IPS DF 6.9 (cell line): Measurements from ENCODE around the gene SNX25.

Experiments used
- DNase-seq: peaks from one replicate; pipeline ENCODE4 v3.0.0-alpha.2; 2013; ENCODE audit warnings: low read depth, low spot score
- H3K27ac ChIP-seq: one replicate; pipeline ENCODE4 v1.5.1; 2013; ENCODE audit warnings: low read length, control low read depth
- H3K27me3 ChIP-seq: 2 replicates; pipeline ENCODE4 v1.6.1; 2013; ENCODE audit warnings: mild to moderate bottlenecking, low read length; ENCODE audit not compliant: control insufficient read depth, insufficient read depth
- H3K36me3 ChIP-seq: 2 replicates; pipeline ENCODE4 v1.6.1; 2013; ENCODE audit warnings: low read length; ENCODE audit not compliant: control insufficient read depth, insufficient read depth
- H3K4me1 ChIP-seq: 2 replicates; pipeline ENCODE4 v1.6.1; 2013; ENCODE audit warnings: low read length; ENCODE audit not compliant: control insufficient read depth, insufficient read depth
- H3K4me3 ChIP-seq: 2 replicates; pipeline ENCODE4 v1.5.1; 2013; ENCODE audit warnings: mild to moderate bottlenecking, low read length
- H3K9me3 ChIP-seq: 2 replicates; pipeline ENCODE4 v1.6.1; 2013; ENCODE audit warnings: low read length, inconsistent platforms; ENCODE audit not compliant: control insufficient read depth, insufficient read depth
- WGBS: extraction: QIAGEN DNeasy Blood & Tissue Kit; methylation state at CpG from one replicate; pipeline ENCODE4 v1.1.7; 2013; ENCODE audit warnings: mixed read lengths, missing lambda C conversion rate; ENCODE audit not compliant: insufficient read length, insufficient coverage; 5-methylcytosine and 5-hydroxymethylcytosine counted together

The SNX25 gene

GRCh38 chr4:185399466-185399865, 190.1 kb downstream of the SNX25 start:
- Histone ChIP-seq H3K4me1 (no peaks in the 10 kb centered on the region), H3K4me3 (no peak overlapping the region), H3K36me3 (no peaks in the 10 kb centered on the region), H3K27me3 (no peaks in the 10 kb centered on the region), H3K9me3 (no peaks in the 10 kb centered on the region), H3K27ac (no peak overlapping the region)
- no CpG with 5 or more reads among the region's 8 CpGs for WGBS
- DNase-seq, result no peak

- DNase-seq, result no peak
- no peaks in the 10 kb centered on the region for H3K4me1 ChIP-seq
- no peaks in the 10 kb centered on the region for H3K36me3 ChIP-seq
- H3K27me3 ChIP-seq, result no peaks in the 10 kb centered on the region
- H3K9me3 ChIP-seq, result no peaks in the 10 kb centered on the region
- no peak overlapping the region for H3K27ac ChIP-seq
- no peak overlapping the region for H3K4me3 ChIP-seq
- WGBS, result no CpG with 5 or more reads among the region's 4 CpGs
Observed at GRCh38 chr4:185404031-185404430, 194.6 kb downstream of the SNX25 start.

DNA sequence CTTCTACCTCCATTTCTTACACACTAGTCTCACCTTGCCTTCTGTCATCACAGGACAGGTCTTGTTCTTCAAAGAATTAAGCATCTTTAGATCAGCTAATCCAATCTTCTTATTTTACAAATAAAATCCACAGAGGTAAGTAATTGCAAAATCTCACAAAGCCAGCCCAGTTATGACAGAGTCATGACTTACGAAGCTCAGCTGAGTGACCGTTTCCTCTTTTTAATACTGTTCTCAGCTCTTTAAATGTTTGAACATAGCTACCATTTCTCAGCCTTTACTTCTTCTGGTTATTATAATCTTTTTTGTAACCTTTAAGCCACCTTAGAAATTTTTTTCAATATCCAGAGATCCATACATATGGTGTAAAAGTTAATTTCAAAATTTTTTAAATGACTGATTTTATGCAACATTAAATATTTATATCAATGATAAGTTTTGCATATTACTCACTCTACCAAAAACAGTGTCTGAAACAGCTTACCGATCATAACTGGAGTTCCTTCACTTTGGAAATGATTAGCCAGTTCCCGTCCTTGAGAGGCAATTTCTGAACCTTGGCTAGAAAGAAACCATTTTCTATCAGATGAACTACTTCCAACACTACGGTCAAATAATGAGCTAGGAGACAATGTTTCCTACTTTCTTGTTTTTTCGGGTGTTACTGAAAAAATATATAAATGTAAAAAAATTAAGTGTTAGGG, 196.1 kb downstream of the SNX25 start:
- Histone ChIP-seq H3K4me1 (no peaks in the 10 kb centered on the region), H3K4me3 (no peak overlapping the region), H3K9me3 (no peaks in the 10 kb centered on the region), H3K36me3 (no peaks in the 10 kb centered on the region), H3K27ac (no peak overlapping the region), H3K27me3 (no peaks in the 10 kb centered on the region)
- DNase-seq, result no peak
- WGBS, result no CpG with 5 or more reads among the region's 6 CpGs

- Histone ChIP-seq H3K4me3 (no peak overlapping the region), H3K4me1 (no peaks in the 10 kb centered on the region), H3K27me3 (no peaks in the 10 kb centered on the region), H3K36me3 (no peaks in the 10 kb centered on the region), H3K27ac (no peak overlapping the region), H3K9me3 (no peaks in the 10 kb centered on the region)
- no CpG with 5 or more reads among the region's 2 CpGs for WGBS
- no peak for DNase-seq
Observed at GRCh38 chr4:185408432-185408831, 199.0 kb downstream of the SNX25 start.

- no peaks in the 10 kb centered on the region for H3K27me3 ChIP-seq
- WGBS, result no CpG with 5 or more reads among the region's 5 CpGs
- no peak for DNase-seq
- H3K4me1 ChIP-seq, result no peaks in the 10 kb centered on the region
- H3K4me3 ChIP-seq, result no peak overlapping the region
- H3K9me3 ChIP-seq, result no peaks in the 10 kb centered on the region
- no peaks in the 10 kb centered on the region for H3K36me3 ChIP-seq
- H3K27ac ChIP-seq, result no peak overlapping the region
Observed at GRCh38 chr4:185411849-185412248, 202.5 kb downstream of the SNX25 start.

DNA sequence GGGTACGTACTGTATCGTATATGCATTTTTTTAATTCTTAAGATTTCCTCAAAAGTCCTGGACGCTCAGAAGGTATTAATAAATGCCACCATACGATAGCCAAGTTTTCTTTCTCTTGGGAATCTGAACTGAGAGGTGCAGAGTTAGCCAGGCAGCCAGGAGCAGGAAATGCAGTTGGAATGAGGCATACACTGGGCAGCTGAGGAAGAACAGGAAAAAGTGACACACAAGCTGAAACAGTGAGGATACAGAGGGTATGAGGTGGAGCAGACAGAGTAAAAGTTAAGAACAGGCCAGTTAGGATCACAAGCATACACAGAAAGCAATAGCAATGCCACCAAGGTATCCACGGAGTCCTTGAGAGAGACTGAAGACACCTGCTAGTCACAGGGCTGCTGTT, 203.0 kb downstream of the SNX25 start:
- H3K27ac ChIP-seq, result no peak overlapping the region
- H3K36me3 ChIP-seq, result no peaks in the 10 kb centered on the region
- no peaks in the 10 kb centered on the region for H3K9me3 ChIP-seq
- H3K4me1 ChIP-seq, result no peaks in the 10 kb centered on the region
- no peaks in the 10 kb centered on the region for H3K27me3 ChIP-seq
- H3K4me3 ChIP-seq, result no peak overlapping the region
- WGBS, result no CpG with 5 or more reads among the region's 5 CpGs
- DNase-seq, result no peak
